ENCODE results near the gene ACOX3. TPM values are rescaled to one million over a fixed set of nuclear protein-coding genes. Genes with fewer than 3 reads are reported as not detected.

Gene ACOX3
- total RNA-seq, 4 donors from 2014 or later, result 17.9 to 31.1 (median 22.5) TPM

- no peaks in the 10 kb centered on the region for H3K36me3 ChIP-seq
- TF ChIP-seq POLR2A (IDR thresholded peaks at IDR 0.05) (no peak), CTCF (IDR thresholded peaks at IDR 0.05) (no peak)
- intact Hi-C loops (cut with DNase I; ENCODE audit: low total_unique reads), result loop anchor here (10.0 kb wide), 1 partner anchor 128 kb away; the partner anchor contains the start of gene CPZ
Observed at GRCh38 chr4:8467016-8467415, 26.5 kb upstream of the ACOX3 start.

GRCh38 chr4:8465615-8466611 is 25.4 kb upstream of the ACOX3 start:
- H3K27ac ChIP-seq, result no peak overlapping the region
- TF ChIP-seq POLR2A (IDR thresholded peaks at IDR 0.05) (no peak), CTCF (IDR thresholded peaks at IDR 0.05) (no peak)
- no peaks in the 10 kb centered on the region for H3K4me1 ChIP-seq
- intact Hi-C loops (cut with DNase I; ENCODE audit: low total_unique reads), result loop anchor here (10.0 kb wide), 1 partner anchor 129 kb away; the partner anchor contains the start of gene CPZ
- no peak overlapping the region for H3K4me3 ChIP-seq
- H3K27me3 ChIP-seq, result no peaks in the 10 kb centered on the region
- H3K9me3 ChIP-seq, result no peaks in the 10 kb centered on the region
- DNase-seq, result no peak
- no peaks in the 10 kb centered on the region for H3K36me3 ChIP-seq

More at GRCh38 chr4:8467016-8467415, 26.5 kb upstream of the ACOX3 start:
- H3K4me1 ChIP-seq, result peaks cover 6 to 8% of the 10 kb centered on the region in 2 donors
- DNase-seq, result no peak
- no peak overlapping the region for H3K4me3 ChIP-seq
- no peaks in the 10 kb centered on the region for H3K9me3 ChIP-seq
- no peaks in the 10 kb centered on the region for H3K27me3 ChIP-seq
- H3K27ac ChIP-seq, result no peak overlapping the region

GRCh38 chr4:8464381-8464780 is 23.9 kb upstream of the ACOX3 start:
- intact Hi-C loops (cut with DNase I; ENCODE audit: low total_unique reads), result loop anchor here (10.0 kb wide), 1 partner anchor 130 kb away; the partner anchor contains the start of gene CPZ
- Histone ChIP-seq H3K36me3 (no peaks in the 10 kb centered on the region), H3K27ac (no peak overlapping the region), H3K9me3 (no peaks in the 10 kb centered on the region), H3K4me3 (no peak overlapping the region), H3K27me3 (no peaks in the 10 kb centered on the region), H3K4me1 (no peaks in the 10 kb centered on the region)
- no peak for TF ChIP-seq CTCF (IDR thresholded peaks at IDR 0.05)
- no peak for DNase-seq

GRCh38 chr4:8463811-8464210 is 23.3 kb upstream of the ACOX3 start:
- H3K4me1 ChIP-seq, result no peaks in the 10 kb centered on the region
- no peaks in the 10 kb centered on the region for H3K9me3 ChIP-seq
- H3K27ac ChIP-seq, result no peak overlapping the region
- TF ChIP-seq CTCF (IDR thresholded peaks at IDR 0.05) (no peak), POLR2A (IDR thresholded peaks at IDR 0.05) (no peak)
- DNase-seq, result no peak
- no peaks in the 10 kb centered on the region for H3K27me3 ChIP-seq
- intact Hi-C loops (cut with DNase I; ENCODE audit: low total_unique reads), result loop anchor here (10.0 kb wide), 1 partner anchor 131 kb away; the partner anchor contains the start of gene CPZ
- no peak overlapping the region for H3K4me3 ChIP-seq
- no peaks in the 10 kb centered on the region for H3K36me3 ChIP-seq

- no peak overlapping the region for H3K4me3 ChIP-seq
- no peaks in the 10 kb centered on the region for H3K9me3 ChIP-seq
- no peak for DNase-seq
- no peaks in the 10 kb centered on the region for H3K27me3 ChIP-seq
- H3K27ac ChIP-seq, result no peak overlapping the region
- intact Hi-C loops (cut with DNase I; ENCODE audit: low total_unique reads), result loop anchor here (10.0 kb wide), 1 partner anchor 133 kb away; the partner anchor contains the start of gene CPZ
- no peaks in the 10 kb centered on the region for H3K36me3 ChIP-seq
- H3K4me1 ChIP-seq, result no peaks in the 10 kb centered on the region
- TF ChIP-seq CTCF (IDR thresholded peaks at IDR 0.05) (no peak), POLR2A (IDR thresholded peaks at IDR 0.05) (no peak)
Observed at GRCh38 chr4:8461616-8462015, 21.1 kb upstream of the ACOX3 start.
